CD4-positive, alpha-beta T cell treated with Interleukin-17A for 4 hours (primary cell): ENCODE results near the gene PRDM7.
"Not testable (repeated sequence)": the region's sequence is repeated elsewhere in the genome, so short reads cannot be mapped to it uniquely, and the experiment has no call there.

Experiments used
- DNase-seq: peaks from one replicate; pipeline ENCODE4 v3.0.0-alpha.2; 2020; ENCODE audit warnings: mixed read lengths

Gene PRDM7

DNA sequence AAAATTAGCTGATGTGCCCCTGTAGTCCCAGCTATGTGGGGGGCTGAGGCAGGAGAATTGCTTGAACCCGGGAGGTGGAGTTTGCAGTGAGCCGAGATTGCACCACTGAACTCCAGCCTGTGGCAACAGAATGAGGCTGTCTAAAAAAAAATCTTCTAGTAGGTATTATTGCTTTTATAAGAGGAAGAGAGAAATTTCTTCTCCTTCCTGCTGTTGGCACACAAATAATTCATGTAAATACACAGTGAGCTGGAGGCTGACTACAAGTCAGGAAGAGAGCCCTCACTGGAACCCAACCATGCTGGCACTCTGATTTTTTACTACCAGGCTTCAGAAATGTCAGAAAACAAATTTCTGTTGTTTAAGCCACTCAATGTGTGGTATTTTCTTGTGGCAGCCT lies 6.7 kb downstream of the PRDM7 start:
- DNase-seq, result no peak

DNA sequence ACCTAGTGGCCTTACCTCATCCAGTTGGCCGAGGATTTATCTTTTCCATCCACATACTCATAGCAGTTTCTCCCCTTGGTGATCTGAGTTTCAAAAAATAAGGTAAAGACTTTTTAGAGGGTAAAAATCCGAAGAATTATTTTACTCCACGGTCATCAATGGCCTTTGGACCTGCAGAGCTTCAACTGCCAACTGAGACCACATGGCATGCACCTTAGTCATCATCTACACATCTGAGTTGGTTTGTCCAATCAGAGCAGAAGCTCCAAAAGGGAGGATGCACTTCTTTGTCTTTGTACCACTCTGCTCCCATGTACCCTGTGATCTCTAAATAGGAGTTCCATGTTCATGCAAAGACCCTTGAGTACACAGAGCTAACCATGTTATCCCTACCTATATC lies 15.7 kb downstream of the PRDM7 start:
- no peak for DNase-seq

DNA sequence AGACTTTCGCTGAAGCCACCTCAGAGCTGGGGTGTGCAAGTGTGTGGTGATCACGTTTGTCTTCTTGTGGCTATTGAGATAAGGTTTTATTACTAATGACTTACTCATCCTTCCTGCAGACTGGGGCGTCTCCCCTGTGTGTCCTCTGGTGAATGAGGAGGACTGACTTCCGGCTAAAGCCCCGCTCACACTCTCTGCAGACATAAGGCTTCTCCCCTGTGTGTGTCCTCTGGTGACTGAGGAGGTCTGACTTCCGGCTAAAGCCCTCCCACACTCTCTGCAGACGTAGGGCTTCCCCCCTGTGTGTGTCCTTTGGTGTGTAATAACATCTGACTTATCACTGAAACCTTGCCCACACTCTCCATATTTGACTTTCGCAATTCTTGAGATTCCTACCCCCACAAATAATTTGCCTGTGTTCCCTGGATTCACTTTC lies 19.4 kb downstream of the PRDM7 start:
- DNase-seq, result no peak

DNA sequence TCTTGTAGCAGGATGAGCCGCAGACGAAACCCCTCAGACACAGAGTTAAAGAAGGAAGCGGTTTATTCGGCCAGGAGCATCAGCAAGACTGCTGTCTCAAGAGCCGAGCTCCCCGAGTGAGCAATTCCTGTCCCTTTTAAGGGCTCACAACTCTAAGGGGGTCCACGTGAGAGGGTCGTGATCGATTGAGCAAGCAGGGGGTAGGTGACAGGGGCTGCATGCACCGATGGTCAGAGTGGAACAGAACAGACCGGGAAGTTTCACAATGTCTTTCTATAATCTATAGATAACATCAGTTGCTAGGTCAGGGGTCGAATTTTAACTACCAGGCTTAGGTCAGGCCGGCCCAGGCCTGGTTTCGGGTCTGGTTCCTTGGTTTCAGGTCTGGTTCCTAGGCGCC lies 20.6 kb downstream of the PRDM7 start:
- DNase-seq, result not testable (repeated sequence)

DNA sequence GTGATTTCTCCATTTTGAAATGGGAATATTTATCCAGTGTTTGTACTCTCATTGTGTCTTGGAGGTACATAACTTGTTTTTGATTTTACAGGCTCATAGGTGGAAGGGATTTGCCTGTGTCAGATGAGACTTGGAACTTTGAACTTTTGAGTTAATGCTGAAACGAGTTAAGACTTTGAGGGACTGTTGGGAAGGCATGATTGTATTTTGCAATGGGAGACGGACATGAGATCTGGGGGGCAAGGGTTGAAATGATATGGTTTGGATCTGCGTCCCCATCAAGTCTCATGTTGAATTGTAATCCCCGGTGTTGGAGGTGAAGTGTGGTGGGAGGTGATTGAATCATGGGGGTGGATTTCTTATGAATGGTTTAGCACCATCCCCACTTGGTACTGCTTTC lies 21.8 kb downstream of the PRDM7 start:
- DNase-seq, result no peak

DNA sequence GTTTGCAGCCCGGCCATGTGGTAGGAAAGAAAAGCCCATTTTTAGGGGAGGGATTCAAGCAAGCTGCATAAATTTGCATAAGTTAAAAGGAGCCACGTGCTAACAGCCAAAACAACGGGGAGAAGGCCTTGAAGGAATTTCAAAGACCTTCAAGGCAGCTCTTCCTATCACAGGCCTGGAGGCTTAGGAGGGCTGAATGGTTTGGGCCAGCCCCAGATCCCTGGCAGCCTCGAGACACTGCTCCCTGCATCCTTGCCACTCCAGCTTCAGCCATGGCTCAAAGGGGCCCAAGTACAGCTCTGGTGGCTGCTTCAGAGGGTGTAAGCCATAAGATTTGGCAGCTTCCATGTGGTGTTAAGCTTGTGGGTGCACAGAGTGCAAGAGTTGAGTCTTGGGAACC lies 22.6 kb downstream of the PRDM7 start:
- DNase-seq, result no peak

DNA sequence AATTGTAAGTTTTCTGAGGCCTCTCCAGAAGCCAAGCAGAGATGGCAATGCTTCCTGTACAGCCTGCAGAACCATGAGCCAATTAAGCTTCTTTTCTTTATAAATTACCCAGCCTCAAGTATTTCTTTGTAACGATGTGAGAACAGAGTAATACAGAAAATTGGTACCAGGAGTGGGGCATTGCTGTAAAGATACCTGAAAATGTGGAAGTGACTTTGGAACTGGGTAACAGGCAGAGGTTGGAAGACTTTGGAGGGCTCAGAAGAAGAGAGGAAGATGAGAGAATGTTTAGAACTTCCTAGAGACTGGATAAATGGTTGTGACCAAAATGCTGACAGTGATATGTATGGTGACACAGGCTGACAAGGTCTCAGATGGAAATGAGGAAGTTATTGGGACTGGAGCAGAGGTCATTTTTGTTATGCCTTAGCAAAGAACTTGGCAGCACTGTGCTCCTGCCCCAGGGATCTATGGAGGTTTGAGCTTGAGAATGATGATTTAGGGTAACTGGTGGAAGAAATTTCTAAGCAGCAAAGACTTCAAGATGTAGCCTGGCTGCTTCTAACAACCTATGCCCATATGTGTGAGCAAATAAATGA lies 23.1 kb downstream of the PRDM7 start:
- no peak for DNase-seq

DNA sequence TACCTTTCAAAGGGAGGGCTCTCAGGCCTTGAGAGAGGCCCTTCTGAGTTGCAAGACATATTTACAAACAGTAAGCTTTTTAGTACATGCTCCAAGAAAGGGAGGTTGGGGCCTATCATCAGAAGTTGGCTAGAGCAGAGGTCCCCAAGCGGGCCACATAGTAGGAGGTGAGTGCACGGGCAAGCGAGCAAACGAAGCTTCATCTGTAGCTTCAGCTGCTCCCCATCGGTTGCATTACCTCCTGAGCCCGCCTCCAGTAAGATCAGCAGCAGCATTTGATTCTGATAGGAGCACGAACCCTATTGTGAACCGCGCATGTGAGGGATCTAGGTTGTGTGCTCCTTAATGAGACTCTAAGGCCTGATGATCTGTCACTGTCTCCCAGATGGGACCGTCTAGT lies 26.2 kb downstream of the PRDM7 start:
- DNase-seq, result no peak

DNA sequence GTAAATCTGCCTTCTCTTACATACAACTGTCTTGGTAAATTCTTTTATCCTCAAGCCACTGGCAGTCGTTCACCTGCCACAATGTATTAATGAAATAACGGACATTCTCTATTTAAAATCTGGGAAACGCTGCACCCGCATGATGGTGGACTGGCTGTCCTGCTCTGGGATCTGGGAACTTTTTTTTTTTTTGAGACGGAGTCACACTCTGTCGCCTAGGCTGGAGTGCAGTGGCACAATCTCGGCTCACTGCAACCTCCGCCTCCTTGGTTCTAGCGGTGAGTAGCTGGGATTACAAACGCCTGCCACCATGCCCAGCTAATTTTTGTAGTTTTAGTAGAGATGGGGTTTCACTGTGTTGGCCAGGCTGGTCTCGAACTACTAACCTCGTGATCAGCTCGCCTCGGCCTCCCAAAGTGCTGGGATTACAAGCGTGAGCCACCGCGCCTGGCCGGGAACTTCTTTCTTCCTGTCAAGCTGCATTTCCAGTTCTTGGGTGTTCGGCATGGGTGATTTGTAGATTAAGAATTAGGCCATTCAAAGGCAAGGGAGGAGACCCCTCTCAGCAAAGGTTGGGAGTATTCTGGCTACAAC lies 28.3 kb downstream of the PRDM7 start:
- DNase-seq, result no peak

DNA sequence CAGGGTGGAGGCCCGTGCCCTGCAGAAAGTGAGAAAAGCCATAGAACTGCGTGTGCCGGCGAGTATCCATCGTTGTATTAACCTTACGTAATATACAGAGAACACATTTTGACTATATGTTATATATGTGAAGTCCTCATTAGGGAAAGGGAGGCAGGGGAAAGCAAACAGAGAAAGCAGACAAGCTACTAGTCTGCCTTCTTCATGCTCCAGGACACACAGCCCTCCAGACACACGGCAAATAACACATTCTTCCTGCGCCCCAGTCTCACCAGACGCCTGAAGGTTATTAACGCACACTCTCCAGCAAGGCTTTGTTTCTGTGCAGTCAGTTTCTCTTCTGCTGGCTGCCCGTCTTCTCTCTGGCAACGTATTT lies 28.8 kb downstream of the PRDM7 start:
- no peak for DNase-seq

DNA sequence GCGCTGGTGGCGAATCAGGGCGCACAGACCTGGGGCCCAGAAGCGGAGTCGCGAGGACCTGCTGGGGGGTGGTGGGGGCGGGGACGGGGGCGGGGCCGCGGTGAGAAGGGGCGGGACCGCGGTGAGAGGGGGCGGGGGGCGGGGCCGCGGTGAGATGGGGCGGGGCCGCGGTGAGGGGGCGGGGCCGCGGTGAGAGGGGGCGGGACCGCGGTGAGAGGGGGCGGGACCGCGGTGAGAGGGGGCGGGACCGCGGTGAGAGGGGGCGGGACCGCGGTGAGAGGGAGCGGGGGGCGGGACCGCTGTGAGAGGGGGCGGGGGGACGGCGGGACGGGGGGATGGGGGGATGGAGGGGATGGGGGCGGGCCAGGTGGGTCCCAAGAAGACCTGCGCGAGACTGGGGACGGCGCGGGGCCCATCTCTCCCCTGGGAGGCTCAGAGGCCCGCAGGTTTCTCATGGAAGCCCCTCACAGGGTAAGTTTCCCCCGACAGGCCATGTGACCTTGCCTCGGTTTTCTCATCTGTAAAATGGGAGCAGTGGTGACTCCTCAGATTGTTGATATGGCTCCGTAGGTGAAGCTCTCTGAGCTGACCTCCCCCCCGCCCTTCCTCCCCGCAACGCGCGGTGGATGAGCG lies 29.3 kb downstream of the PRDM7 start:
- DNase-seq, result no peak

DNA sequence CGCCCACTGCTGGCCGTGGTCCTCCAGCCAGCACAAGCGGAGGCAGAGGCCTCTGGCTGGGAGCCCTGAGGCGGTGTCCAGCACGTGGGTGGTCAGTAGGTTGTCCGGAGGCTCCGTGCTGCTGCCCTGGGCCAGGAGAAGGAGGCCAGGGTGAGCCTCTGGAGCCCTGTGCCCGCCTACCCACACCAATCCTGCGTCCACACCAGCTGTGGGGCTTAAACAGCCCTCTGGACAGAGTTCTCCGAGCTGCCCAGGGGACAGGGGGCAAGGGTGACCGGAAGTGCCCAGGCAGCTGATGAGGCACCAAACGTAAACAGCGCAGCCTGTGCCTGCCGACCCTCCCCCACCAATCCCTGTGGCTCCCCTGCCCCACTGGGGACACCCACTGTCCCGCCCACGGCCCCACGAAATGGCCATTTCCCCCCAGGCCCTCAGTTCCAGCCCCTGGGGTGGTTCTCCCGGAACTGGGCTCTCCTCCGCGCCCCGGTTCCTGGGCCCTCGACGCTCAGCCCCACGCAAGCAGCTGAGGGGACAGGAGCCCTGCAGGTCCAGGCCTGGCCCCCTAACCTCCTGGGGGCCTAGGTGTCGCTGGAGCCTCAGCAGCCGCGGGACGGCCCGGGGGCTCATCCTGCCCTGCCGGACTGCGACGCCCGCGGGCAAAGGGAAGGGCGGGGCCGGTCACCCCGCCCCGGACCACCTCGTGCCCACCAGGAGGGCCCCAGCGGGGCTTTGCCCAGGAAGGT lies 30.0 kb downstream of the PRDM7 start:
- no peak for DNase-seq

DNA sequence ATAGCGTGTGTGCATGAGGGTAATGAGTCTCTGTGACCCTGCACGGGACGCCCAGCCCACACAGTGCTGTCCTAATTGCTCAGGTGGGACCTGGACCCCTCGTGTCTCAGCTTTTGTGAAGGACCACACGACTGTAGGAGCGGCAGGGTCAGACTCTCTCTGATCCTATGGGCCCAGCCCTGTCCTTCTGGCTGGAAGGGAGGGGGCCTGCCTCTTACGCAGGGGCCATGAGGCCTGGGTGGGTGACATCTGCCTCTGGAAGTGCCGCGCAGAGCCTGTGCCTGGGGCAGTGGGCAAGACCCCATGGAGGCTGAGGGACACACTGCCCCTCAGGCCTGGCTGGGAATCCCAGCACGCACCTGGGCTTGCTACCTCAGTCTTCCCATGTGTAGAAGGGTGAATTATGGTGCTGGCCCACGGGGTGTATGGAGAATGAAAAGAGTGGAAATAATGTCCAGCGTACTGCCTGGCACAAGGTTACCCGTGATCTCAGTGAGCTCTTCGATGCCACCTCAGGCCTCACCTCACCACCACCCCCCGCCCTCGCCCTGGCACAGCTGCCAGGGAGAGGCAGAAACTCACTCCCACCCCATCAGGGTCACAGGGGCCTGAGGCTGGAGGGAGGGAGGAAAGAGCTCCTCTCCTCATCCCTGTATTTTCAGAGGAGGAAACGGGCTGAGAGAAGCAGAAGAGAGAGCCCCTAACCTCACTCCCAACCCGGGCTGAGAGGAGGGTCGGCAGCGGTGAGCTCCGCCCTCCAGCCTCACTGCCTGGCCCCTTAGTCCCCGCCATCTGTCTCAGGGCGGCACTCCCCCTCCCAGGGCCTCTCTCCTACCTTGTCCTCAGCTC lies 30.8 kb downstream of the PRDM7 start:
- DNase-seq, result no peak

DNA sequence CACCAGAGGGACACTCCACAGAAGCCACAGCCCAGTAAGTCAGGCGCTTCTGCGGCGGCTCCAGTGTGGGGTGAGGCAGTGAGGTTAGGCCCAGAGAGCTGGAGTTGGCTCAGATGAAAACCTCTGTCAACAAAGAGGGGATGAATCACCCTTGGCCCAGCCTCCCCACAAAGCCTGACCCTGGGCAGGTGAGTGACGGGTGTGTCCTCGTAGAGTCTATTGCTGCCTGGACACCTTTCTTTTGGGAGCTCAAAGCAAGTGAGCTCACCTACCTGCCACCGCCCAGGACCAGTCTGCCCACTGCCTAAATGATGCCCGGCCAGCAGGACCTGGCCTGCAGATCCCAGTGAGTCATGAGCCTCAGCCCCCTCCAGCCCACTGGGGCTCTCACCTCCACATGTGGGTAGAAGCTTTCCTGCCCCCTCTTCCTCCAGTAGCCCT lies 33.0 kb downstream of the PRDM7 start:
- no peak for DNase-seq

DNA sequence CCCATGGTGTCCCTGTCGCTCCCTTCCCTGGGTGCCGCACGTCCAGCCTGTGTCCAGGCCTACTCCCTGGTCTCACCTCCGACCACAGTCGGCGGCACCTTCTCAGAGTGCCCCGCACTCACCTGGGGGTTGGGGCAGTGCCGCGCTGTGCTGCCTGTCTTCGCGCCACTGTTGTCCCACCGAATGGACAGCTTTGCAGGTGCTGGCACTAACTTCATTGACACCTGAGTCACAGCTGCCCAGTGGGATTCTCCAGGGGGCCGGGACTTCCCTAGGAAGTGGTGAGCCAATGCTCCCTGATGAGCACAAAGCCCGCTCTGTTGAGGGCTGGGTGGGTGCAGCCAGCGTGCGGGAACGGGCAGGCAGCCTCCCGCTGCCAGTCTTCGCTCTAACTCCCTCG lies 33.6 kb downstream of the PRDM7 start:
- no peak for DNase-seq

DNA sequence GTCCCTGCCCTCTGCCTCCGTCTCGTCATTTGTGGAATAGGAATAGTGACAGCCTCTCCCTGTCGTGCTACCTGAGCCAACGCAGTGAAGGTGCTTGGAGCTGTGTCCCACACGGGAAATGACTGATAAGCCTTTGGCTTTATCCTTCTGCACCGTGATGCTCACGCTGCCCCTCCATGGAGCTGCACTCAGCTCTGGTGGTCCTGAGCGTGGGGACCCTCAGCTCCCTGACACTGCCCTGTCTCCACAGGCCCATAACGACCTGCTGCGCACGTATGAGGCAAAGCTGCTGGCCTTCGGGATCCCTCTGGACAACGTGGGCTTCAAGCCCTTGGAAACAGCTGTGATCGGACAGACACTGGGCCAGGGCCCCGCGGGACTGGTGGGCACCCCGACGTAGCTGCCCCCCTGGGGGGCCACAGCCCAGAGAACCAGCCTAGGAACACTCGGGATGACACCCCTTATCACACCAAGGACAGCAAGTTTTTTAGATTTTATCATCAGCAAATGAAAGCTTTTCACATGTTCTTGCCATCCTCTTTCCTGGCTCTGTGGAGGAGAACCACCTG lies 34.1 kb downstream of the PRDM7 start:
- no peak for DNase-seq

DNA sequence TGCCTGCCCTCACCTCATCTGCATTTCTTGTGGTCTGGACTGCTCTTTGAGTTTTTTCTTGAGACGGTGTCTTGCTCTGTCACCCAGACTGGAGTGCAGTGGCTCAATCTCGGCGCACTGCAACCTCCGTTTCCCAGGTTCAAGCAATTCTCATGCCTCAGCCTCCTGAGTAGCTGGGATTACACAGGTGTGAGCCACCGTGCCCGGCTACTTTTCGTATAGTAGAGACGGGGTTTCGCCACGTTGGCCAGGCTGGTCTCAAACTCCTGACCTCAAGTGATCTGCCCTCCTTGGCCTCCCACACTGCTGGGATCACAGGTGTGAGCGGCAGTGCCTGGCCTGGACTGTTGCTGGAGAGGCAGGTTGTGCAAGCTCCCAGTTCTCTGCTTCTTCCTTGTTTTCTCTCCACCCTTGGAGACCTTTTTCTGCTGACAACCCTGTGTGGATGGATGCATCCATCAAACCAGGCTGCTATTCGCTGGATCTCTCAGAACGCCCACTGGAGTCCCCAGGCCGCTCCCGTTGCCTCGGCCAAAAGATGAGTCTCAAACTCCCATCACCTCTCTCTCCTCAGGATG lies 35.1 kb downstream of the PRDM7 start:
- DNase-seq, result no peak

DNA sequence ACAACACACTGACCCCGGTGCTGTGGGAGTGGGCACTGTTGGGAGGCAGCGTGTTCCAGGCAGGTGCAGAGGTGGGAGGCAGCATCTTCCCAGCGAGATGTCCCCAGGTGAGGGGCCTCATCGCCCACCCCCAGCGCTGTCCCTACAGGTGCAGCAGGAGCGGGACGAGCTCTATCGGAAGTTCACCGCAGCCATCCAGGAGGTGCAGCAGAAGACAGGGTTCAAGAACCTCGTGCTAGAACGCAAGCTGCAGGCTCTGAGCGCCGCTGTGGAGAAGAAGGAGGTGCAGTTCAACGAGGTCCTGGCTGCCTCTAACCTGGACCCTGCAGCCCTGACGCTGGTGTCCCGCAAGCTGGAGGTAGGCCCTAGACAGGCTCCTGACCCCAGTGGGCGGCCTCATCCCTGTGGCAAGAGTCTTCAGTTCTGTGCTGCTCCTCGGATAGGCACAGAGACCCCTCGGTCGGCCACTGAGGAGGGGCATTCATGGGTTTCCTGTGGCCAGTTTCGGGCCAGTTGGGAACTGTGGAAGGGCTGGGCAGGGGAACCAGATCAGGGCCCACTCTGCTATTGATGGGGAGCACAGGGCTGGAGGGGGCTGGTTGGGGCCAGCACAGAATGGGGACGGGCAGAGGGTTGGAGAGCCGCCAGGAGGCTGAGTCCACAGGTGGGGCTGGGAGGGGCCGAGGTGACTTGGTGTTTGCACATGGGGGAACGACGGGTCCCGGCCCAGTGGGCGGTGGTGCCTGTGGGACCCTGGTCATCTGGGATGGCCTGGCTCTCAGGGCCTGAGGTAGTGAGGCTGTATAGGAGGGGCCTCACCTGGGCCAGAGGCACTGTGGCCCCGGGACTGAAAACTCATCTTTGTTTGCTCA lies 36.7 kb downstream of the PRDM7 start:
- DNase-seq, result no peak

DNA sequence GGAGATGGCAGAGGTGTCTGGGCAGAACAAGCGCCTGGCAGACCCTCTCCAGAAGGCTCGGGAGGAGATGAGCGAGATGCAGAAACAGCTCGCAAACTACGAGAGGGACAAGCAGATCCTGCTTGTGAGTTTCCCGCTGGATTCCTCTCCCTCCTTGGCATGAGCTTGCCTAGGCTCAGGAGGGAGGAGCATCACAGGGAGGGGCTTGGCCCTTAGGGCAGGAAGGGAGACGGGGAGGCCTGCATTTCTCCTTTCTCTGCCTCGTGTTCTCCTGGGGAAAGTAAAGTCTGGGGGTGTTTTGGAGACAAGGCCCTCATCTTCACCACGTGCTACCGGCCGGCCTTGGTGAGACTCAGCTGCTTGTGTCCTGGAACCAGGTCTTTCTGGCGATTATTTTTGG lies 39.9 kb downstream of the PRDM7 start:
- no peak for DNase-seq

DNA sequence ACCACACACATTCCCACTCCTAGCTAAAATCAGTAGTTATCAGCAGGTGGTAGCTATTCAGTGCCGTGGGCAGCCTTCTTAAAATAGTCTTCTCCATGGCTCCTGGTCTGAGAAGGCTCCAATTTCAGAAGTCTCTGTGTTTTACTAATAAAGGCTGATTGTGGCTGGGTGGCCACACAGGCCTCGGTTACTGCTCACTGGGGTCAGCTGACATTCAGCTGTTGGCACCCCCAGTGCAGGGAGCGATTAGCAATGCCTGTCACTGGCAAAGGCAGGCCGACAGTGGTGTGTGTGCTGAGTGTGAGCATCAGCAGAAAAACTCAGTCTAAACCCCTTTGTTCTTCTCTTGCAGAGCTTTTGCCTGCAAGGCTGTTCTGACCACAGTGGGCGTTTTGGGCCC lies 41.2 kb downstream of the PRDM7 start:
- DNase-seq, result no peak

DNA sequence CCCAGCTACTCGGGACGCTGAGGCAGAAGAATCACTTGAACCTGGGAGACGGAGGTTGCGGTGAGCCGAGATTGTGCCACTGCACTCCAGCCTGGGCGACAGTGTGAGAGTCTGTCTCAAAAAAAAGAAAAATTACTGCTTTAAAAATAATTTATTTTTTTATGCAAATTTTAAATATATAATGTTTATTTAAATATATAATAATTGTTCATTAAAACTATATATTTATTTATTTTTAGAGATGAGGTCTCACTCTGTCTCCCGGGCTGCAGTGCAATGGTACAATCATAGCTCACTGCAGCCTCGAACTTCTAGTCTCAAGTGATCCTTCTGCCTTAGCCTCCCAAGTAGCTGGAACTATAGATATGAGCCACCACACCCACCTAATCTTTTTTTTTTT lies 42.6 kb downstream of the PRDM7 start:
- DNase-seq, result no peak
